Esophagus squamous epithelium (tissue), 4 donors: ENCODE results near the gene CDKN2AIP.

Experiments used
- CTCF ChIP-seq, 6 experiments: fragments of 450-650 bp in 4 of 6; fragments of 200-600 bp in 2 of 6; sonication (generic) in 2 of 6; IDR thresholded peaks; one replicate each; pipeline ENCODE4 v1.5.1; 2016 to 2019; ENCODE audit warnings: antibody characterized with exemption in 6 of 6, mild to moderate bottlenecking in 4 of 6, moderate library complexity in 4 of 6
- POLR2A ChIP-seq, 4 donors: fragments of 450-650 bp; IDR thresholded peaks; one replicate each; pipeline ENCODE4 v1.6.1; 2017; ENCODE audit warnings: antibody characterized with exemption in 4 of 4, mild to moderate bottlenecking in 4 of 4, moderate library complexity in 3 of 4

GRCh38 chr4:183444214-183445096 lies at the start of gene CDKN2AIP:
- TF ChIP-seq CTCF (IDR thresholded peaks at IDR 0.05) = peak in 2 of 6 experiments; percentile 18 to 21
- peak in 3 of 4 donors; percentile 80 to 98 (median 98) for TF ChIP-seq POLR2A (IDR thresholded peaks at IDR 0.05)
